T-helper 9 cell (primary cell): ENCODE data around the gene NIM1K.
"Not testable (repeated sequence)": the region's sequence is repeated elsewhere in the genome, so short reads cannot be mapped to it uniquely, and the experiment has no call there.

Experiments
- DNase-seq: peaks from one replicate; pipeline ENCODE4 v3.0.0-alpha.2; 2020

The NIM1K gene

DNA sequence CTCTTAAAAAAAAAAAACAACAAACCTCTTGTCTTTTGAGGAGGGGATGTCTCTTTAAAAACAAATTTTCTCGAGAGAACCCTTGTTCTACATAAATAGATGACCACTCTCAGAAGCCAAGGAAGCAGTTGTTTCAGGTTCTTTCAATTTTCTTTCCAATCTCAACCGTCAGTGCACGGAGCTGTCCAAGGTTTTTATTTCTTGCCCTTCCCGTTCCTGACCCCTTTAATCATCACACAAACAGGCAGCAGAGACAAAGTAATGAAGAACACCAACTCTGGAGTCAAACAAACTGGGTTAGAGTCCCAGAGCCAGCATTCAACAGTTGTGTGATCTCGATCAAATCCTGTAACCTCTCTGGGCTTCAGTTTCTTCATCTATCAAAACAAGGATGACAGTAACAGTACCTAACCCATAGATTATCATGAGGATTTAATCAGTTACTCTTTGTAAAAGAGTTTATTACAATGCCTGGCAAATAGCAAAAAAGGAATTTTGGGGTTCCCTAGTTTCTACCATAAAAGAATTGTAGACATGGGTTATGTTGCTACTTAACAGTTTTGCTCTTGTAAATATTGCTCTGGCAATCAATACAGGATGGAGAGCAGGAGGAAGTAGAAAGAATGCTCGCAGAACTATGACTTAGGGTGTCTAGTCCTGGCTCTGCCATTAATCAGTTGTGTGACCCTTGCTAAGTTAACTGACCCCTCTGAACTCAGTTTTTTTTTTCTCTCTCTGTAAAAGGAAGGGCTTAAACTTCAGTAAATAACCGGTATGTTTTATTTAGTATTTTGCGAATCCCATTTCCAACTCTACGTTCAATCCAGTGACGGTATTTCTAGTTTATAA lies 1.0 kb upstream of the NIM1K start:
- no peak for DNase-seq

DNA sequence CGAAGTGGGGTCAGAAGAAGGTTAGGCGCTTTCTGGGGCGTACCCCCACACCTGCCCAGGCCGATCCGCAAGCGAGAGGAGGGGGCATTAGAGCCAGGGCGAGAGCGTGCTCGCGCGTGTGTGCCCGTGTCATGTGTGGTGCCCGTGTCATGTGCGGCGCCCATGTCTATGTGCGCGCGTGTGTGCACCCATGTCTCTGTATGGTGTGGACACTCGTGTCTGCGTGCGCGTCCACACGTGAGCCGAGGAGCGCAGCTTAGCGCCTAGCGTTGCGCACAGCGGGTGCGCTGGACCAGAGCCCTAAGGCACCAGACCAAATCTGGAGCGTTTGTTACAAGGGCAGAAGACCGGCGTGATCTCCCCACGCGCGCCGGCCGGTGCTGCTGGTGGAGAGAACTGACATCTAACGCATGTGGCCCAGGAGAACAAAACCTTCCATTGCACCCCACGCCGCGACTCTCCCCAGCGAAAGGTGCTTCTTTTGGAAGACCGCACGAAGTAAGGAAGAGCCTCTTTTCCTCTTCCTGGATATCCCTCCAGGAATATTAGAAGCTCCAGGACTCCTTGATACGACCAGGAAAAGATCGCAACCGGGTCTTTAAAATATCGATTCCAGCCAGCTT lies 644 bp downstream of the NIM1K start:
- peak; percentile 3 for DNase-seq

DNA sequence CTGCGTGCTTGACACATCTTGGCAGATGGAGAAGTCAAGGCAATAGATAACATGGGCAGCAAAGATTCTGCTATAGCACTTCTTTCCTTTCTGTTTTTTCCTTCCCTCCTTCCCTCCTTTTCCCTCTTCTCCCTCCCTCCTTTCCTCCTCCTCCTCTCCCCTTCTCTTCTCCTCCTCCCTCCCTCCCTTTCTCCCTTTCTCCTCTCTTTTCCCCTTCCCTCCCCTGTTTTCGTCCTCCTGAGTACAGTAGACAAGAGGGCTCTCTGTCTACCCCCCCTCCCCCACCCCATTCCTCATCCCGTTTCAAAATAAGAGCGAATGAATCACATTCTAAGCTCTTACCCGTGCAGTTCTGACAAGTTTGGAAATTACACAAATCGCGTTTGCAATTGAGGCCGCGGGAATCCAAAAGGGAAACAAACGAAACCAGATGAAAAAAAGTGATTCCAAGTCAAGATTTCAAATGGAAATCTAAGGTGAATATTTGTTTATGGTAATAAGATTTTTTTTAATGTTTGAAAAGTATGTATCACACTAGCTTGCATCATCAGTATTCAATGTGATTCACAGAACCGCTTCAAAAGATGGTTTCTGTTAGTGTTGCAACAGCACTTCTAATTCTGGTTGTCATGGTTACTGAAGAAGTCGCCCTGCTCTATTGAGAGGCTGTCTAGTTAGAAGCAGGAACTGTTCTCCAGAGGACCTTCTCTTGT lies 1.3 kb downstream of the NIM1K start:
- no peak for DNase-seq

DNA sequence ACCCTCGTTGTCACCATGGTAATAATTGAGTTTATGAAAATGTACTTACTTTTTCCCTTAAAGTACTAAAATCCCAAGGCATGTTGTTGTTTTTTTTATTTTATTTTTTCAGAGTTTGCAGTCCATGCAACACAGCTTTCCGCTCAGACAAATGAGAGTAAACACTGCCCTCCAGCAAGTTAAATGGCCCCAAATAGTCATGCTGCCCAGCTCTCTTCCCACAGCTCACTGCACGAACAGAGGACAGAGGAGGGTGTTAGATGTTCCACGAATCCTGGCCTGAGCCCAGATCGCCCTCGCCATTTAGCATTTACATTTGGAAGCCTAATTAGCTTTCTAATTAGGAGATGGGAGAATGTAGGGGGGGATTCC lies 1.9 kb downstream of the NIM1K start:
- no peak for DNase-seq

DNA sequence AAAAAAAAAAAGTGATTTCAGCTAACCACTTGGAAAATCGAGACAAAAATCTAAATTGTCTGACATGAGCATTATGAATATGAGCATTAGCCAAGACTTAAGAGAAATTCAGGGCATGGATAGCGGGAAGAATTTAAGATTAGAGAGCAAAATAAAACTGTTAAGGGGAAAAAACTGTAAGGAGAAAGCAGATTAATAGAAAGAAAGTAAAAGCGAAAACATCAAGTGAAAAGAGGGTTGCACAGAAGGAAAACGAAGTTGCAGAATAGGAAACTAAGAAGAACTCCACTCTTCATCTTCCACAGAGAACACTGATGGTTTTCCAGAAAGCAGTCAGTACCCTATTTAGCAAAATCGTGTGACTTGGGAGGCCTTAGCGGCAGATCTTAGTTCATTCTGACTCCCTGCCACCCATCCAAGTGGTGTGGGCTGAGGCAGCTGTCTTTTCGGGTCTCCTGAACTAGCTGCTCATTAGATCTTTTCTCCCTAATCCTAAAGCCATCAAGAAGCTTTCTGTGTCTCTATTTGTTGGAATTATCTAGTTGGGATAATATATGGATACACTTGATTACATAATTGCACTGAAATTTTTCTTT lies 3.7 kb downstream of the NIM1K start:
- DNase-seq: no peak

DNA sequence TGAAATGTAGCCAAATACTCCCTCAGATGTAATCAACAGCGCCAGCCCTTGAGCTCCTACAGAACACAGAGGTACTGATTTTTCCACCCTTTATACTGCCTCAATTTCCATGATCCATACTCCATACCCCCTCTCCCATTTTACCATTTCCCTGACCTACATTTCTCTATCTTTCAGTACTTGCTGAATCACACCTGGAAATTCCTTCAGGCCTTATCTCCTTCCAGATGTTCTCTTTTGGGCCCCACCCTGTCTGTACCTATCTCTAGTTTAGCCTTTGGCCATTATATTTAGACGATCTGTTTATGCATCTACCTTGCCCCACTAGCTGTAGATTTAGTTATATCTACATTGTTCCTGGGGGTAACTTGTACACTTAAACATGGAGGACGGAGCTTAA lies 5.5 kb downstream of the NIM1K start:
- DNase-seq: no peak

DNA sequence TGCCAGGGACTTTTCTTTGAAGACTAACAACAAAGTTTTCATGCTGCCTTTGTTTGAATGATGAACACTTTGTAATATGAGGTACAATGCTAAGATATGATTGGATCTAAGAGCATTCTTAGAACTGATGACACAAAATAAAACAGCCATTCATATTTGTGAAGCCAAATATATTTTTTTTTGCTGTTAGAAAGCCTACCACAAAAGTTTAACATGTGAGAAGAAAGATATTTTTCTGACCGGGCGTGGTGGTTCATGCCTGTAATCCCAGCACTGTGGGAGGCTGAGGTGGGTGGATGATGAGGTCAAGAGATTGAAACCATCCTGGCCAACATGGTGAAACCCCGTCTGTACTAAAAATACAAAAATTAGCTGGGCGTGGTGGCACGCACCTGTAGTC lies 9.4 kb downstream of the NIM1K start:
- not testable (repeated sequence) for DNase-seq

DNA sequence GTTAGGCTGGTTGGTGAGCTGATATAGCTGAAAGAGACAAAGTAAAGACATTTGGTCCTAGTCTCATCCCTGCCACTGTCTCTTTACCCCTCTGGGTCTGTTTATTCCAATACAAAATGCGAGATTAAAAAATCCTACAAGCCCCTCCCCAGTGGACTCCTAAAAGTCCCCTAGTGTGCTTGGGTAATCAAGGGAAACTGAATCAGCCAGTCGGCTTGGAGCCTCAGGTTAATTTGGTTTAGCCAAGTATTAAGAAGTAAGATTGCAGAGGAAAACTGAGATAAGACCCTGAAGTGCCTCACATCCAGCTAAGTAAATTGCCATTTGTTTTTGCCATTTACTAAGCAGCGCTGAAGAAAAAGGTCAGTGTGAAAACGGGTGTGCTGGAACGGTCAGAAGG lies 10.4 kb downstream of the NIM1K start:
- no peak for DNase-seq

DNA sequence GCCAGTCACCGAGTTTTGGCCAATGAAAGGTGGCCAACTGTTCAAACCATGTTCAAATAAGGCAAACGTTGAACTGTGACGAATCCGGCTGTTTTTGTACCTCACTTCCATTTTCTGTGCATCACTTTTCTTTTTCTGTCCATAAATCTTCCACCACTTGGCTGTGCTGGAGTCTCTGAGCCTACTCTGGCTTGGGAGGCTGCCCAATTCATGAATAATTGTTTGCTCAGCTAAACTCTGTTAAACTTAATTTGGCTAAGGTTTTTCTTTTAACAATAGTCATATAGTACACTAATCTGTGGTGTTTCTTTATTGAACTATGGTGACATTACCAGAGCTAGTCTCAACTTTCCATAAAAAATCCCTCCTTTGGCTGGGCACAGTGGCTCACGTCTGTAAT lies 11.3 kb downstream of the NIM1K start:
- DNase-seq: no peak

DNA sequence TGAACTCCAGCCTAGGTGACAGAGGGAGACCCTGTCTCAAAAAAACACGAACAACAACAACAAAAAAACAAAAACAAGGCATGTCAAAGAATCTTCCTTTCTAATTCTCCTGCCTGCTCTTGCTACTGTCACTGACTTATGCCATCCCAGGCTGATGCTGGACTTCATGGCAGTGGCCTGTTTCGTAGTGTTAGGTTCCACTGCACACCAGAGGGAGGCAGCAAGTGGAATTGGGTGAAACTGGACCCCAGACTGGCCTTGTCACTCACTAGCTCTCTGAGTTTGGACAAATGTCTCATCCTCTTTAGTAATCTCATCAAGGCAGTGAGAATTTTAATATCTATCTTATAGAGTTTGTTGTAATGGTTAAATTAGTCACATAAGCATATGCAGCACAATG lies 12.9 kb downstream of the NIM1K start:
- DNase-seq: no peak

DNA sequence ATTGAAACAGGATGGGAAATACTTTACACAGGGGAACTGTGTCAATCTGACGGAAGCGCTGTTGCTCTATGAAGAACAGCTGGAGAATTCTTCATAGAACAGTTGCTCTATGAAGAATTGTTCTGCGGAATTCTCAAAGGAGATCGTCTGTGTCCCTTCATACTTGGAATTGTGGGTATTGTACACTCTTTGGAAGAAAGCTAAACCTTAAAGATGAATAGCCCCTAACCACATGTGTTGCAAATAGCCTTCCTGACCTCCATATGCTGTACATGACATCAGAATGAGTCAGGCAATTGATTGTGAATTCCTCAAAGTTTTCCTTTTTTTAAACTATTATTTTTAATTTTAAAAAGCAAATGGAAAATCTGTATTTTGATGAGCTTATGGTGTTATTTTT lies 15.6 kb downstream of the NIM1K start:
- no peak for DNase-seq

DNA sequence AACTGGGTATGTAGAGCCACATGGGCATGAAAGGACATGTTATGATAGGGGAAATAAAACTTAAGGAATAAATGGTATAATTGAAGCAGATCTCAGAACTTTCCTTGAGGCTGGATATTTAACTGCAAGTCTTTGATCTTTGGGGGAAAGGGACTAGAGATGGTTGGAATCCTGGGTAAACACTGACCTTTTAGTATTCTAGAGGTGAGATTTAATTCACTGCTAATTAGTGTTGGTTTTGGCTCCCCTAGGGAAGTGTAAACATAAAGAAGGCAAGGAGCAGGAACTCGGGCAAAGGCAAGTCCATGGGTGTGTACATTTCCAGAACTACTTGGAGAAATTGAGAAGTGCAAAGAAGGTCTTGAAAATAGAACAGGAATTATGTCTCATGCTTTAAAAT lies 16.6 kb downstream of the NIM1K start:
- no peak for DNase-seq

DNA sequence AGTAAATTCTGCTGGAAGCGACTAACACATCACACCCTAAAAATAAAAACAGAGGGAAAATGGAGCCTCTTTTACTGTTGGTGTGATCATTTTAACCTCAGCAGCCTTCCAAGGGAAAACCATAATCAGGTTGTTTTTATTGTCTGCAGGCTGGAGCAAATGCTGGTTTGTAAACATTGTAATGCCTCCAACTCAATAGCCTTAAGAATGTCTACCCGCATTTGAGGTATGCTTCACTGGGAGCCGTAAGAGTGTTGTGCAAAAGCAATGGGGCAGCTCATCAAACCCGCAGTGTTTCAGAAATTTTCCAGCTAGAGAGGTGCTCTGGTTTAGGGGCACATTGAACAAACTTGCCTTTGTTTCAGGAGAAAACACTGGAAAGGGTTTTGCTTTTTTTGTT lies 17.0 kb downstream of the NIM1K start:
- DNase-seq: no peak

DNA sequence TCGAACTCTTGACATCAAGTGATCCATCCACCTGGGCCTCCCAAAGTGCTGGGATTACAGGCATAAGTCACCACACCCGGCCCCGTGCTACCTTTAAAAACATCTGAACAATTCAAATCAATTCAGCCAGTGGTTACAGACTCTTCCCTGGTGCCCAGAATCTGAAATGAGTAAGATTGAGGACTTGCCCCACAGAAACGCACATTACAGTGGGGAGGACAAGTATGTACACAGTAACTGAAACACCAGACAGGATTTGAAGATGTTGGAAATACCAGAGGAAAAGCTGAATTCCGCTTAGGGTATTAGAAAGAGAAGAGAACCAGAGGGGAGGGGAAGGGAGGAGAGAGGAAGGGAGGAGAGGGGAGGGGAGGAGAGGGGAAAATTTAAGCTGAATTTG lies 17.8 kb downstream of the NIM1K start:
- DNase-seq: no peak

DNA sequence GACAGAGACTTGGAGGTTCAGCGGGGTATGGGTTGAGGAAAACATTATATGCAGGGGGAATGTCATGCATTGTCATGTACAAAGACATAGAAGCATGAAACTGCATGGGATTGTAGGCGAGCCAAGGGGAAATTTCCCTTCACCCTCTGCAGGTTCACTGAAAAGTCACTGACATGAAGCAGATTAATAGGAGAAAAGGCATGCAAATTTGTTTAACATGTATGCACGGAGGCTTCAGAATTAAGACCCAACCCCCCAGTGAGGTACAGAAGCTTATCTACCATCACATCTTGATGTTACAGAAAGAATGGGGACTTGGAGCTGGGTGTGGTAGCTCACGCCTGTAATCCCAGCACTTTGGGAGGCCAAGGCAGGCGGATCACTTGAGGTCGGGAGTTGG lies 18.5 kb downstream of the NIM1K start:
- DNase-seq: no peak

DNA sequence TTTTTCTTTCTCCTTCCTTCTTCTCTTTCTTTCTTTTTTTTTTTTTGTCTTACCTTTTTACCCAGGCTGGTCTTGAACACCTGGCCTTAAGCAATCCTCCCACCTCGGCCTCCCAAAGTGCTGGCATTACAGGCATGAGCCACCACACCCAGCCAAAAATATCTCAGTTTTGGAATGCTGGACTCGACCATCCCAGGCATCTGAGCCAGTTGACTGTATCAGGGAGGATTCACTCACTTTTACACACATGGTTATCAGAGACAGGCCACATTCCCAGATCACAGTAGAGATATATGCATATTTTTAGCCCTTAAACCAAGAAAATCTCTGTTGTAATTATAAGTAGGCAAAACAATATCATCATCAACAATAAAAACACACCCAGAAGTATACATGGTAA lies 21.9 kb downstream of the NIM1K start:
- no peak for DNase-seq

DNA sequence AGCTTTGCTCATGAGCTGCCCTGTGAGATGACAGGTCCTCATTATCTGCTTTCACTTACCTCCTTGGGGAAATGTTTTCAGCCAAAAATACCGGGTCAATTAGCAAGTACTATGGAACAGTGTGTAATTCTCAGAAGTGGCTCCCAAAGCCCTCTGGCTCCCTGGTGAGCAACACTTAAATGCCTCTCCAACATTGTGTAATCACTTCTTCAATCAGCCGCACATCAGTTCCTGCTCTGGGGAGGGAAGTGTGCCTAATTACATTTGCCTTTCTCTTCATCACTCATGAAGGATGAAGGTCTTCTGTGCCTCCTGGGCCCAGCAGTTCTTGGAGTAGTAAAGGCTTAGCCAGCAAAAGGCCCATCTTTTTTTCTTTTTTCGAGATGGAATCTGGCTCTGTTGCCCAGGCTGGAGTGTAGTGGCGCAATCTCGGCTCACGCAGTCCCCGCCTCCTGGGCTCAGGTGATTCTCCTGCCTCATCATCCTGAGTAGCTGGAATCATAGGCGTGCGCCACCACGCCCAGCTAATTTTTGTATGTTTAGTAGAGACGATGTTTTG lies 23.1 kb downstream of the NIM1K start:
- DNase-seq: no peak

DNA sequence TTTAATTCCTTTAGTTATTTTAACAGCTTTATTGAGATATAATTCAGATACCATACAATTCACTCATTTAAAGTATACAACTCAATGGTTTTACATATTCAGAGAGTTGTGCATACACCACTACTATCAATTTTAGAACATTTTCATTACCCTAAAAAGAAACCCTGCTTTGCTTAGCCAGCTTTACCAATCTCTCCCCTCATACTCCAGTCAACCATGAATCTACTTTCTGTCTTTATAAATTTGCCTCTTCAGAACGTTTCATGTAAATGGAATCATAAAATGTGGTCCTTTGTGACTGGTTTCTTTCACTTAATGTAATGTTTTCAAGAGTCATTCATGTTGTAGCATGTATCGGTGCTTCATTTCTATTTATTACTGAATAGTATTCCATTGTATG lies 24.9 kb downstream of the NIM1K start:
- no peak for DNase-seq

DNA sequence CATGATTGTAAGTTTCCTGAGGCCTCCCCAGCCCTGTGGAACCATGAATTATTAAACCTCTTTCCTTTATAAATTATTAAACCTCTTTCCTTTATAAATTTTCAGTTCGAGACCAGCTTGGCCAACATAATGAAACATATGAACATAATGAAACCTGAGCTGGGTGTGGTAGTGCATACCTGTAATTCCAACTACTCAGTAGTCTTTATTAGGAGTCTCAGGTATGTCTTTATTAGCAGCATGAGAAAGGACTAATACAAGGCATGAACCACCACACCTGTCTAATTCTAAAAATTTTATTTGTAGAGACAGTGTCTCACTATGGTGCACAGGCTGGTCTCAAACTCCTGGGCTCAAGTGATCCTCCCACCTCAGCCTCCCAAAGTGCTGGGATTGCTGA lies 27.1 kb downstream of the NIM1K start:
- DNase-seq: no peak

DNA sequence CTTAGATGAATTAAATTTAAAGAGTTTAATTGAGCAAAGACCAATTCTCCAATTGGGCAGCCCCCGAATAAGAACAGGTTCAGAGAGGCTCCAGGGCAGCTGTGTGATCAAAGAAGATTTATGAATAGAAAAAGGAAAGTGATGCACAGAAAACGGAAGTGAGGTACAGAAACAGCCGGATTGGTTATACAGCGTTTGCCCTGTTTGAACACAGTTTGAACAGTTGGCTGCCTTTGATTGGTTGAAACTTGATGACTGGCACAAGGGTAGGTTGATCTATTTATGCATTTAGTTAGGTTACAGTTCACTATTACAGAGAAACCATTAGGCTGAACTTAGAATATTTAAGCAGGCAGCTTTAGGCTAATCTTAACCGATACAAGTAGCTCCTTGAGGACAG lies 29.5 kb downstream of the NIM1K start:
- DNase-seq: no peak

DNA sequence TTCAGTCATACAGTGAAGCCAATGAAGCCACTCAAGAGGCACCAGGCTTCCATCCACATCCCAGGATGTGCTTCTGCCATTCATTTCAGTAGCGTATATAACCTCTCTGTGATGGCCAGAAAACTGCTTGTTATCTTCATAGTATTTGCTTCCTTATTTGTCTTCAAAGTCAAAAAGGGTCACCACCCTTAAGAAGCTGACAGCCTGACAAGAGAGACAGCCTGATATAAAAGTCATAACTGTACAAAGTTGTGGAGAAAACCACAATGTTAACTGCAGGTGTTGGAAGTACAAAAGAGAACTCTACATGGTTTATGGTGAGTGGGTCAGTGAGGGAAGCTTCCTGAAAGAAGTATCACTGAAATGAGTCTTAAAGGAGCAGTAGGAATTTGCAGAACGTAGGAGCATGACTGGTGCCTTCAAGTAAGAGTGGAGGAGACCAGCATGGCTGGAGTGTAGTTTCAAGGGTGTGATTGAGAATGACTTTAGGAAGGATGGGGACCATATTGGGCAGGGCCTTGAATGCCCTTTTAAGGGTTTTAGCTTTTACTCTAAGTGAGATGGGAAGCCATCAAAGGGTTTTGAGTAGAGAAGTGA lies 33.7 kb downstream of the NIM1K start:
- DNase-seq: no peak

DNA sequence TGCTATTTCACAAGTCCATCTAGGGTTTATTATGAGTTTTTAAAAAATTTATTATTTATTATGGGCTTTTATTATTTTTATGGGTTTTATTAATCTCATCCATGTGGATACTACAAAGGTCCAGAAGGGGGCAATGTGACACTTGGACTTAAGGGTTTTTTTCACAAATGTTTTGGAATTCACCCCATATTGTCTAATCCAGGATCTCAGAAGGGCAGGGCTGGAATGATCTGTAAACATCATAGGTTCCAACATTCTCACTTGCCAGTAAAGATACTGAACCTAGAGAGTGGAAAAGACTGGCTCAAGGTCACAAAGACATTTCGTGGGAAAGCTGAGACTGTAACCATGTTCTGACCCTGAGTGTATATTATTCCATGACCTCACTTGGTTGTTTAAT lies 35.6 kb downstream of the NIM1K start:
- DNase-seq: no peak

DNA sequence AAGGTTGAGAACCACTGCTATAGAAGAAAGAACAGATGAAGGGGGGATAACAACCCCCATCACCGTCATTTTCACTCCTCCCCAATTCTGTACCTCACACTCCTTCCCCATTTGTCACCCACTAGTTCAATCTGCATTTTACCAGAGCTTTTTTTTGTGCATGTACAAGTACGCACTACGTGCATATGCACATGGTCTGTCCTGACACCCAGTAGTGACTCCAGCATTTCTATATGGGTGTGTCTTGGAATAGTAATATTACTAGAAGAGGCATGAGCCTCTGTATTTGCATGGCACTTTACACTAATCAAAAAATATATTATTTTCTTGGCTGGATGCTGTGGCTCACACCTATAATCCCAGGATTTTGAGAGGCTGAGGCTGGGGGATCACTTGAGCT lies 38.7 kb downstream of the NIM1K start:
- DNase-seq: no peak
